CD4-positive, alpha-beta T cell treated with Interleukin-1 beta for 1 hour (primary cell): ENCODE data around the gene SPANXD.
"Not testable (repeated sequence)": the region's sequence is repeated elsewhere in the genome, so short reads cannot be mapped to it uniquely, and the experiment has no call there.

ENCODE experiments used
- DNase-seq, 2 donors: peaks; one replicate each; pipeline ENCODE4 v3.0.0-alpha.2; 2020 to 2022

Gene SPANXD

GRCh38 chrX:141698639-141699038, at the start of gene SPANXD:
SPANXD (minus strand) TSS chrX:141698739; CDS start chrX:141698405, 334 bp downstream.
- DNase-seq, result not testable (repeated sequence)

- no peak for DNase-seq
Observed at GRCh38 chrX:141742666-141743065, 44.1 kb upstream of the SPANXD start.

DNA sequence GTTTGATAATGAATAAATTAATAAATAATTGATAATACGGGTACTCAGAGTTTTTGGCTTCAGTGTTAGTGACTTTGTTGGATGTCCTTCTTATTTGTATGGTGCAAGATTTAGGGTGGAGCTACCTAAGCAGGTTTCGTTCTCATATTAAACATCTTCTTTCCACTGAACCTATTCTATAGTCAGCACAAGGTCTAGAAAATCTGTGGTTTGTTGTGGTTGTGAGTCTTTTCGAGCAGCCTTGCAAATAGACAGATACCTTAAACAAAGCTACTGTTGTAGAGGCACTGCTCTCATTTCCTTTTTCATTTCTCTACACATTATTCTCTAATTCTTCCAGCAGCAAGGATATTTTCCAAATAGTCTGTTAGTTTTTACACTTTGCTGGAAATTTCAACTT, 38.1 kb upstream of the SPANXD start:
- no peak for DNase-seq

DNA sequence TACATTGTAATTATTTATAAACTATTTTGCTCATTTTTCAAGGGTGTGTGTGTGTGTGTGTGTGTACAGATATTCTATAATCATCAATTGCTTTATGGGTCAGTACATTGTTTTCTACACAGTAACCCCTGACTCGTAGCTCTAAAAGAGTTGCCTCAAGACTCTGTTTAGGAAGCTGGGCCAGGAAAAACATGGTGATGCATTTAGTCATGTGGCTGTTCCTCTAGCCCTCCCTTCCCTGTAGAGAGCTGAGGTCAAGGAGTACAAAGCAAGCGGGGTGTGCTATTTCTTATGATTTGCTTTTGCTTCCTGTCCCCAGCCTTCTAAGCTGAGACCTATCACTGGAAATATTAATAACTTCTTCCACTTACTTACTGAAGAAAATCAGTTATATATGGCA, 34.8 kb upstream of the SPANXD start:
- no peak for DNase-seq

- DNase-seq, result no peak
Observed at GRCh38 chrX:141732031-141732430, 33.5 kb upstream of the SPANXD start.

- no peak for DNase-seq
Observed at GRCh38 chrX:141724186-141724585, 25.6 kb upstream of the SPANXD start.

DNA sequence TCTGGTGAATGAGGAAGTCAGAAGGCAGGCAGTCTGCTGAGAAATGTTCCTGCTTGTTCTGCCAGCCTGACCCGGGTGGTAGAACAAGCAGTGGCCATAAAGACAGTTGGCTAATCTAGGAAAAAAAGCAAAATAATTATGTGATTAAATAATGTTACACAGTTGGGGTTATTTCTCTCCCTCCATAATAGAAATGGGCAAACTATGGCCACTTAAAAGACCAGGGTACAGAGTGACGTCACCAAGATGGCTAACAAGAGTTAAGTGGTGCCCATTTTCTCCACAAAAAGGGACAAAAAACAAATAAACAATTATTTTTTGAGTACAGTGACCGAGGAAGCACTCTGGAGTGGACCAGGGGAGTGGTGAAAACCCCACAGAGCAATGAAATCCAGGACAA, 16.1 kb upstream of the SPANXD start:
- no peak for DNase-seq

GRCh38 chrX:141701072-141701471, 2.5 kb upstream of the SPANXD start:
- DNase-seq, result no peak

- no peak for DNase-seq
Observed at GRCh38 chrX:141673946-141674345, 24.6 kb downstream of the SPANXD start.

DNA sequence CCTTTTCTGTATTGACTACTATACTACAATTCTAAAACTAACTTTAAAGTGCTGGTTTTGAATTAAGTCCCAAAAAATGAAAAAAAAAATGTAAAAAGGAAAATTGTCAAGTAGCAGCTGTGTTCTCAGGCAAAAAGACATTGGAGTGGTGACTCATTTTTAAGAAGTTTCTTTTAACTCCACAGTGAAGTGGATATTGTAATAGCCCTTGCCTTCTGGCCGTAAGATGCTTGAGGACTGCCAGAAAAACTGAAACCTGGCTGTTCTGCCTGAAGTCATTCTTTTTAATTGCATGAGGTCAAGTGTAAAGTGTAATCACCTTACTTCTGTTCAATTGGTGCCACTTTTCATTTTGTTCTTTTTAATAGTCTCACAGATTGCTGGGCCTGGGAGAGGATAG, 28.9 kb downstream of the SPANXD start:
- DNase-seq, result no peak

GRCh38 chrX:141668371-141668770, 30.2 kb downstream of the SPANXD start:
- no peak for DNase-seq

DNA sequence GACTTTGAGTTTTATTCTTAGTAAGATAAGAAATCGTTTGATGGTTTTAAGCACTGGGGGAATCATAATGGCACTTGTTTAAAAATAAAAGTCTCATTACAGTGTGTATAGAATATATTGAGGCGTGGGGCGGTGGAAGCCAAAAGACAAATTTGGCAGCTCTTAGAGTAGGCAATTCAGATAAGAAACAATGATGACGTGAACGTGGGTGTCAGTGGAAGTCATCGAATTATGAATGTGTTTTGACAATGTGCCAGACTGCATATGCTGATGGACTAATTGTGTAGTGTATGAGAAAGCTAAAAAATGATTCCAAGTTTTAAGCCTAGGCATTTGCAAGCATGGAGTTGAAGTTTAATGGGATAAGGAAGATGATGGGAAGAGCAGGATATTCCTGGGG, 35.8 kb downstream of the SPANXD start:
- DNase-seq, result no peak

GRCh38 chrX:141652286-141652685, 46.3 kb downstream of the SPANXD start:
- no peak for DNase-seq
